OCI-LY3 (cell line): ENCODE measurements around the gene TTLL5.

ENCODE experiments used
- CTCF ChIP-seq: fragments of 200-600, 300-600 bp; sonication (generic); IDR thresholded peaks from 2 replicates; pipeline ENCODE4 v1.5.1; 2014; ENCODE audit warnings: antibody characterized with exemption, low read length, low read depth
- EZH2phosphoT487 ChIP-seq: fragments of 200-600 bp; shearing (Covaris generic); IDR thresholded peaks from 2 replicates; pipeline ENCODE4 v1.6.1; 2018; ENCODE audit warnings: antibody characterized with exemption, mixed run types, low read depth

- TF ChIP-seq CTCF = no peak
- no peak for TF ChIP-seq EZH2phosphoT487
These were observed 36.0 kb upstream of the TTLL5 start for GRCh38 chr14:75625034-75625433.
